Activated CD4-positive, alpha-beta memory T cell treated with anti-CD3 and anti-CD28 coated beads for 36 hours (primary cell): ENCODE data around the gene SLC39A3. TPM values are rescaled to one million over a fixed set of nuclear protein-coding genes. Genes with fewer than 3 reads are reported as not detected.
"Not testable (repeated sequence)": the region's sequence is repeated elsewhere in the genome, so short reads cannot be mapped to it uniquely, and the experiment has no call there.

Source experiments
- CTCF ChIA-PET: fragments of 350-600 bp; sonication (Branson Sonifier 250); formaldehyde crosslinking; loops from one replicate; lab custom pipeline; 2021; ENCODE audit warnings: antibody characterized with exemption, inconsistent platforms; lab: Charles Lee
- POLR2A ChIA-PET: fragments of 350-600 bp; sonication (Branson Sonifier 250); formaldehyde crosslinking; loops from one replicate; lab custom pipeline; 2021; ENCODE audit warnings: antibody characterized with exemption; lab: Charles Lee
- DNase-seq: peaks from one replicate; pipeline ENCODE4 v3.0.0-alpha.2; 2020
- H3K27ac Mint-ChIP-seq: one replicate; pipeline ENCODE4 v1.8.0; 2021; ENCODE audit warnings: mixed read lengths
- H3K27me3 Mint-ChIP-seq: one replicate; pipeline ENCODE4 v1.8.0; 2021; ENCODE audit warnings: mixed read lengths
- H3K36me3 Mint-ChIP-seq: one replicate; pipeline ENCODE4 v1.8.0; 2021; ENCODE audit warnings: mixed read lengths
- H3K4me1 Mint-ChIP-seq: one replicate; pipeline ENCODE4 v1.8.0; 2021; ENCODE audit warnings: low read depth, mixed read lengths
- H3K4me3 Mint-ChIP-seq: one replicate; pipeline ENCODE4 v1.8.0; 2021; ENCODE audit warnings: mild to moderate bottlenecking, mixed read lengths
- H3K9me3 Mint-ChIP-seq: one replicate; pipeline ENCODE4 v1.8.0; 2021; ENCODE audit warnings: mixed read lengths
- intact Hi-C: fragments of 100-400 bp; cut with micrococcal nuclease; formaldehyde crosslinking; loops from one replicate; pipeline ENCODE4 v1.15.1; 2023
- total RNA-seq, 2 experiments: library from RNA; stranded (reverse); gene quantifications; one replicate each; pipeline ENCODE4 v1.2.3, GENCODE V29; 2021

The SLC39A3 gene
- total RNA-seq, 2 experiments from 2014 or later: 21.0 to 24.0 TPM

GRCh38 chr19:2717638-2718541, 21.9 kb downstream of the SLC39A3 start:
- intact Hi-C loops: no loop called here
- ChIA-PET CTCF (interaction anchor here (0.7 to 1.9 kb wide), 2 partner anchors 70 to 82 kb away, joined by 3 to 5 read pairs; no protein-coding TSS in a partner anchor), POLR2A (no interaction called here)
- no peak for DNase-seq
- no peak overlapping the region for H3K4me3 Mint-ChIP-seq
- no peaks in the 10 kb centered on the region for H3K36me3 Mint-ChIP-seq
- H3K27ac Mint-ChIP-seq: no peak overlapping the region
- H3K27me3 Mint-ChIP-seq: peaks cover 21% of the 10 kb centered on the region
- no peaks in the 10 kb centered on the region for H3K4me1 Mint-ChIP-seq
- peaks cover 11% of the 10 kb centered on the region for H3K9me3 Mint-ChIP-seq

GRCh38 chr19:2716722-2717637, 22.8 kb downstream of the SLC39A3 start:
- H3K27me3 Mint-ChIP-seq: peaks cover 17% of the 10 kb centered on the region
- no peak for DNase-seq
- POLR2A ChIA-PET: no interaction called here
- intact Hi-C loops: no loop called here
- no peaks in the 10 kb centered on the region for H3K36me3 Mint-ChIP-seq
- peaks cover 11% of the 10 kb centered on the region for H3K9me3 Mint-ChIP-seq
- CTCF ChIA-PET: interaction anchor here (1.9 kb wide), 1 partner anchor 69 kb away, joined by 5 read pairs; no protein-coding TSS in a partner anchor
- H3K27ac Mint-ChIP-seq: no peak overlapping the region
- no peaks in the 10 kb centered on the region for H3K4me1 Mint-ChIP-seq
- no peak overlapping the region for H3K4me3 Mint-ChIP-seq

GRCh38 chr19:2716275-2716650, 23.6 kb downstream of the SLC39A3 start:
- no peak overlapping the region for H3K27ac Mint-ChIP-seq
- POLR2A ChIA-PET: no interaction called here
- H3K4me1 Mint-ChIP-seq: no peaks in the 10 kb centered on the region

GRCh38 chr19:2715470-2716274, 24.1 kb downstream of the SLC39A3 start:
- intact Hi-C loops: no loop called here
- CTCF ChIA-PET: no interaction called here
- Mint-ChIP-seq H3K9me3 (peaks cover 11% of the 10 kb centered on the region), H3K27ac (no peak overlapping the region), H3K27me3 (peaks cover 13% of the 10 kb centered on the region), H3K36me3 (no peaks in the 10 kb centered on the region), H3K4me1 (no peaks in the 10 kb centered on the region), H3K4me3 (no peak overlapping the region)
- no peak for DNase-seq
- POLR2A ChIA-PET: no interaction called here

More at GRCh38 chr19:2716275-2716650, 23.6 kb downstream of the SLC39A3 start:
- intact Hi-C loops: no loop called here
- Mint-ChIP-seq H3K9me3 (peaks cover 11% of the 10 kb centered on the region), H3K36me3 (no peaks in the 10 kb centered on the region), H3K4me3 (no peak overlapping the region), H3K27me3 (peaks cover 13% of the 10 kb centered on the region)
- DNase-seq: no peak
- CTCF ChIA-PET: interaction anchor here (1.9 kb wide), 1 partner anchor 68 kb away, joined by 5 read pairs; no protein-coding TSS in a partner anchor

- intact Hi-C loops: no loop called here
- Mint-ChIP-seq H3K27ac (no peak overlapping the region), H3K4me3 (no peak overlapping the region), H3K9me3 (peaks cover 11% of the 10 kb centered on the region), H3K27me3 (peaks cover 8% of the 10 kb centered on the region), H3K36me3 (no peaks in the 10 kb centered on the region), H3K4me1 (no peaks in the 10 kb centered on the region)
- CTCF ChIA-PET: no interaction called here
- no peak for DNase-seq
- POLR2A ChIA-PET: no interaction called here
Measured at GRCh38 chr19:2714531-2715269, 25.1 kb downstream of the SLC39A3 start.

- H3K27me3 Mint-ChIP-seq, H3K4me3 Mint-ChIP-seq, intact Hi-C loops, H3K27ac Mint-ChIP-seq, H3K36me3 Mint-ChIP-seq, CTCF ChIA-PET, POLR2A ChIA-PET, DNase-seq, H3K4me1 Mint-ChIP-seq: not testable (repeated sequence)
- peaks cover 11% of the 10 kb centered on the region for H3K9me3 Mint-ChIP-seq
Measured at GRCh38 chr19:2714102-2714501, 25.7 kb downstream of the SLC39A3 start.

- peaks cover 11% of the 10 kb centered on the region for H3K9me3 Mint-ChIP-seq
- CTCF ChIA-PET, H3K4me1 Mint-ChIP-seq, H3K27ac Mint-ChIP-seq, H3K27me3 Mint-ChIP-seq, DNase-seq, H3K36me3 Mint-ChIP-seq, H3K4me3 Mint-ChIP-seq, intact Hi-C loops, POLR2A ChIA-PET: not testable (repeated sequence)
Measured at GRCh38 chr19:2713170-2713569, 26.6 kb downstream of the SLC39A3 start.

- H3K36me3 Mint-ChIP-seq: no peaks in the 10 kb centered on the region
- no peaks in the 10 kb centered on the region for H3K4me1 Mint-ChIP-seq
- no peak overlapping the region for H3K4me3 Mint-ChIP-seq
- DNase-seq: no peak
- POLR2A ChIA-PET: interaction anchor here (1.6 kb wide), 1 partner anchor 10 kb away, joined by 4 read pairs; no protein-coding TSS in a partner anchor
- peaks cover 3% of the 10 kb centered on the region for H3K27me3 Mint-ChIP-seq
- H3K27ac Mint-ChIP-seq: no peak overlapping the region
- CTCF ChIA-PET: no interaction called here
- intact Hi-C loops: no loop called here
- H3K9me3 Mint-ChIP-seq: peaks cover 11% of the 10 kb centered on the region
Measured at GRCh38 chr19:2711875-2712205, 28.0 kb downstream of the SLC39A3 start.

GRCh38 chr19:2711172-2711874, 28.5 kb downstream of the SLC39A3 start:
- ChIA-PET CTCF (no interaction called here), POLR2A (interaction anchor here (1.6 kb wide), 1 partner anchor 10 kb away, joined by 4 read pairs; no protein-coding TSS in a partner anchor)
- H3K27me3 Mint-ChIP-seq: peaks cover 3% of the 10 kb centered on the region
- H3K9me3 Mint-ChIP-seq: peaks cover 11% of the 10 kb centered on the region
- H3K4me3 Mint-ChIP-seq: no peak overlapping the region
- no peaks in the 10 kb centered on the region for H3K36me3 Mint-ChIP-seq
- H3K27ac Mint-ChIP-seq: no peak overlapping the region
- intact Hi-C loops: no loop called here
- H3K4me1 Mint-ChIP-seq: no peaks in the 10 kb centered on the region
- no peak for DNase-seq

GRCh38 chr19:2706251-2706650, 33.6 kb downstream of the SLC39A3 start:
- intact Hi-C loops: no loop called here
- POLR2A ChIA-PET: no interaction called here
- peaks cover 3% of the 10 kb centered on the region for H3K4me1 Mint-ChIP-seq

More at GRCh38 chr19:2706251-2706650, 33.6 kb downstream of the SLC39A3 start:
- CTCF ChIA-PET: interaction anchor here (1.7 kb wide), 1 partner anchor 58 kb away, joined by 5 read pairs; no protein-coding TSS in a partner anchor
- H3K27ac Mint-ChIP-seq: no peak overlapping the region
- no peaks in the 10 kb centered on the region for H3K27me3 Mint-ChIP-seq
- H3K4me3 Mint-ChIP-seq: no peak overlapping the region
- H3K36me3 Mint-ChIP-seq: no peaks in the 10 kb centered on the region
- no peaks in the 10 kb centered on the region for H3K9me3 Mint-ChIP-seq
- no peak for DNase-seq
